K562 (cell line): ENCODE results near the gene ANXA9. TPM values are rescaled to one million over a fixed set of nuclear protein-coding genes. Genes with fewer than 3 reads are reported as not detected.
A peak's percentile ranks its signal among the peaks of the same experiment; 100 is the strongest.

Source experiments
- HDGF ChIP-seq: fragments of 450-650 bp; IDR thresholded peaks from 2 replicates; pipeline ENCODE4 v1.6.1; 2016
- NFRKB ChIP-seq: fragments of 450-650 bp; IDR thresholded peaks from 2 replicates; pipeline ENCODE4 v1.6.1; 2016; ENCODE audit warnings: low read depth
- SMARCB1 ChIP-seq: IDR thresholded peaks from 2 replicates; pipeline ENCODE4 v1.6.1; 2011; ENCODE audit warnings: improper control_type of control experiment, low read depth; ENCODE audit not compliant: insufficient read length
- TOE1 ChIP-seq, 2 experiments: fragments of 450-650 bp in 1 of 2; sonication (generic) in 1 of 2; formaldehyde crosslinking in 1 of 2; IDR thresholded peaks; 2 replicates each; pipeline versions ENCODE4 v1.7.1 to v1.8.0; 2016 to 2022; ENCODE audit warnings: borderline replicate concordance in 2 of 2, mild to moderate bottlenecking in 2 of 2, antibody characterized with exemption in 1 of 2, inconsistent platforms in 1 of 2, low read depth in 1 of 2, missing genetic modification reagents in 1 of 2, moderate library complexity in 1 of 2
- polyA plus RNA-seq, 8 experiments: library from polyadenylated mRNA; depleted of rRNA in 4 of 8; stranded (reverse) in 5 of 8; unstranded in 3 of 8; fragments of >200 nt; fragmentation: Nextera tagmentation in 2 of 8; fragmentation: Illumina TruSeq in 1 of 8; extraction: Ambion mirVana in 2 of 8; extraction: Trizol in 1 of 8; gene quantifications; 2 replicates each; pipeline versions ENCODE4 v1.2.1 to v1.2.3, GENCODE V29; 2011 to 2014; ENCODE audit warnings: inconsistent platforms in 1 of 8, missing spikeins in 1 of 8
- total RNA-seq, 7 experiments: library from RNA; depleted of rRNA in 6 of 7; stranded (reverse); fragments of >200 nt in 6 of 7; fragmentation: Illumina TruSeq in 2 of 7; extraction: Trizol in 2 of 7; gene quantifications; 2 replicates each; pipeline versions ENCODE4 v1.2.1 to v1.2.3, GENCODE V29; 2011 to 2021; ENCODE audit warnings: low replicate concordance in 1 of 7
- TF ChIP-seq, protein P1 (sequence below): sonication (generic); formaldehyde crosslinking; IDR thresholded peaks from 2 replicates; pipeline ENCODE4 v1.8.0; 2022; ENCODE audit warnings: missing genetic modification reagents, mild to moderate bottlenecking, borderline replicate concordance
- TF ChIP-seq, protein P2 (sequence below): fragments of 250-450 bp; sonication (Bioruptor Pico); IDR thresholded peaks from 2 replicates; pipeline ENCODE4 v1.5.0; 2021; ENCODE audit warnings: mild to moderate bottlenecking, moderate library complexity
- TF ChIP-seq, protein P3 (sequence below): fragments of 250-450 bp; sonication (Bioruptor Pico); IDR thresholded peaks from 2 replicates; pipeline ENCODE4 v1.8.0; 2022; ENCODE audit warnings: moderate library complexity, mild to moderate bottlenecking, inconsistent platforms
- TF ChIP-seq, protein P4 (sequence below): fragments of 250-450 bp; sonication (Bioruptor Pico); IDR thresholded peaks from 2 replicates; pipeline ENCODE4 v1.5.0; 2020; ENCODE audit warnings: mild to moderate bottlenecking
- TF ChIP-seq, protein P5 (sequence below): fragments of 450-650 bp; IDR thresholded peaks from 2 replicates; pipeline ENCODE4 v1.6.1; 2016; ENCODE audit warnings: antibody characterized with exemption
- TF ChIP-seq, protein P6 (sequence below): sonication (generic); formaldehyde crosslinking; IDR thresholded peaks from 2 replicates; pipeline ENCODE4 v1.5.0; 2020; ENCODE audit warnings: missing genetic modification reagents
- TF ChIP-seq, protein P7 (sequence below), 2 experiments: IDR thresholded peaks; 2 replicates each; pipeline ENCODE4 v1.6.1; 2012; ENCODE audit warnings: improper control_type of control experiment in 2 of 2, low read depth in 2 of 2, low read length in 2 of 2, borderline replicate concordance in 1 of 2

The ANXA9 gene
- total and polyA plus RNA-seq, 9 of the 15 experiments (the other 6 are each of a cell fraction or from before 2014, with no cell fraction given): 0.24 to 1.6 (median 0.57) TPM

DNA sequence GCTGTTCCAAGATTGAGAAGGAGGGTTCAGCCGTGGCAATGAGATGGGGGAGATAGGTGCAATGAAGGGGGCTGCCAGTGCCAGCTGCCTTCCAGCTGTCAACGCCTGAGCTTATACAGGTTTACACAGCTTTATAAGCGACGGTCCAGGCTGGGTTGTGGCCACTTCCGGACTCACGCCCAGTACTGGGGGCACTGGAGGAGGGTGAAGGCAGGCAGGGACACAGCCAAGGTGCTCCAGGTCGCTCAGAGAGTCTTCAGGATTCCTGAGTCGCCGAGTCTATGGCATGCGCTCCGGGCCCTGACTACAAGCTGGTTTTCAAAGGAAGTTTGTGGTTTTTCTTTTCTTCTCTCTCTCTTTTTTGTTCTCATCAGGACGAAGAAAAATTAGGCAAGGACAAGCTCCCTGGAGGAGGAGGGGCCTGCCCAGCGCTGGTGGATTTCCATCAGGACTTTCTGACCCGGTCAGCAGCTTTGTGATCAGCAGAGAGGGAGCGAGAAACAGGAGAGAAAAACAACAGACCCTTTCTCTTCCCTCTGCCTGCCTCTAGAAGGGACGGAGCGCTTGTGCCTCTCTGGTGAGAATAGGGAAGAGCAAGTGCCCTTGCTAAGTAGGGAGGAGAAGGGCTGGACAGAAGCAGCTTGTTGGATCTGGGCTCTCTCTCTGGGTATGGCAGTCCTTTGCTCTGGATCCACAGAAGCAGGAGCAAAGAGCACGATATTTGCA, 24.4 kb downstream of the ANXA9 start, which contains the start of gene MINDY1 (continued):
- TF ChIP-seq, protein P1, sequence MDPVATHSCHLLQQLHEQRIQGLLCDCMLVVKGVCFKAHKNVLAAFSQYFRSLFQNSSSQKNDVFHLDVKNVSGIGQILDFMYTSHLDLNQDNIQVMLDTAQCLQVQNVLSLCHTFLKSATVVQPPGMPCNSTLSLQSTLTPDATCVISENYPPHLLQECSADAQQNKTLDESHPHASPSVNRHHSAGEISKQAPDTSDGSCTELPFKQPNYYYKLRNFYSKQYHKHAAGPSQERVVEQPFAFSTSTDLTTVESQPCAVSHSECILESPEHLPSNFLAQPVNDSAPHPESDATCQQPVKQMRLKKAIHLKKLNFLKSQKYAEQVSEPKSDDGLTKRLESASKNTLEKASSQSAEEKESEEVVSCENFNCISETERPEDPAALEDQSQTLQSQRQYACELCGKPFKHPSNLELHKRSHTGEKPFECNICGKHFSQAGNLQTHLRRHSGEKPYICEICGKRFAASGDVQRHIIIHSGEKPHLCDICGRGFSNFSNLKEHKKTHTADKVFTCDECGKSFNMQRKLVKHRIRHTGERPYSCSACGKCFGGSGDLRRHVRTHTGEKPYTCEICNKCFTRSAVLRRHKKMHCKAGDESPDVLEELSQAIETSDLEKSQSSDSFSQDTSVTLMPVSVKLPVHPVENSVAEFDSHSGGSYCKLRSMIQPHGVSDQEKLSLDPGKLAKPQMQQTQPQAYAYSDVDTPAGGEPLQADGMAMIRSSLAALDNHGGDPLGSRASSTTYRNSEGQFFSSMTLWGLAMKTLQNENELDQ (CRISPR knock-in tag): no peak
- TF ChIP-seq, protein P2, sequence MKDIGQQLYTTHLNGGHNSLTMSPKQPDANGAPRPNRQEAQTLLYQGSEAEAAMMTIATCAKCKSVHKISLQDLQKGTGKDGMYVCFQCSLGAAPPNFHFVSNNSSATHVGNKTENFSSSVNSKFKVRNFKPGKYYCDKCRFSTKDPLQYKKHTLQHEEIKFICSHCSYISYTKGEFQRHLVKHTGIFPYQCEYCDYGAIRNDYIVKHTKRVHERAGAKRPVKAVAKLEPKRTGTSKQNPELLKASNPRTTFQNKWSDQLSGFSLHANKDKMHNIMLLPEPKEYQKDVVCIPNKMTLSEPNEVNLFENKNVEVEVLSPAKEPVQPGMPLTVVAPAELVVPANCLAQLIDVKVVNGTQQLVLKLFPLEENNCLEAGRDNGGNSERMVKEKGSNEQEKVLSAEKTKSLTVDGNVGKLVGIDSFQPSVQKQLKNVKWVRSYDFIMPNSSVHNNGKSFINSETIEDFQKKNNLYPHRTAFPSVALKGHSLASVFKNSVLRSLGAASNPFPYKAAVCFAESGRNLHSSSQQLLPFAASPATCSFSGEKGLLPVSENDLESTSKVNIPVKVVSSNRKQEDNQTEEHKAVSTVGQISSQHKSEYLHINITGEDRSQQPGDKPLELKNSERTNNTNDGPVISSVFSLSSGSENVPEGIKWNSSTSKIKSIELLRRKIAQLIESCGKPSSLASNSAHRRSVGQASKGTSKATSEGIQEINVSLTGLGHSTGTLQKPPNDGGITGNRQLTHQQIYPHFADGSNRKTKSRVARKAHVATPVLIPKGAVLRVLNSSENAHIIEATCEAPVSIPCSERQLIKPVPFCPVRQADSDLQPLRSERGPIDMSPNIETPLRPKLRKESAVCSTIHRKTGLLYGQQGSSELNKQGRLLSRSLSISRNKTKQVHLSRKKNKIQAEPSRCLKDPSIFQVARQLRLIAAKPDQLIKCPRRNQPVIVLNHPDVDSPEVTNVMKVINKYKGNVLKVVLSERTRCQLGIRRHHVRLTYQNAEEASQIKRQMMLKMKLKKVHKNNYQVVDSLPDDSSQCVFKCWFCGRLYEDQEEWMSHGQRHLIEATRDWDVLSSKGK: no peak
- TF ChIP-seq, protein P3, sequence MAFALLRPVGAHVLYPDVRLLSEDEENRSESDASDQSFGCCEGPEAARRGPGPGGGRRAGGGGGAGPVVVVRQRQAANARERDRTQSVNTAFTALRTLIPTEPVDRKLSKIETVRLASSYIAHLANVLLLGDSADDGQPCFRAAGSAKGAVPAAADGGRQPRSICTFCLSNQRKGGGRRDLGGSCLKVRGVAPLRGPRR (CRISPR knock-in tag): no peak
- TF ChIP-seq SMARCB1: no peak
- TF ChIP-seq, protein P4, sequence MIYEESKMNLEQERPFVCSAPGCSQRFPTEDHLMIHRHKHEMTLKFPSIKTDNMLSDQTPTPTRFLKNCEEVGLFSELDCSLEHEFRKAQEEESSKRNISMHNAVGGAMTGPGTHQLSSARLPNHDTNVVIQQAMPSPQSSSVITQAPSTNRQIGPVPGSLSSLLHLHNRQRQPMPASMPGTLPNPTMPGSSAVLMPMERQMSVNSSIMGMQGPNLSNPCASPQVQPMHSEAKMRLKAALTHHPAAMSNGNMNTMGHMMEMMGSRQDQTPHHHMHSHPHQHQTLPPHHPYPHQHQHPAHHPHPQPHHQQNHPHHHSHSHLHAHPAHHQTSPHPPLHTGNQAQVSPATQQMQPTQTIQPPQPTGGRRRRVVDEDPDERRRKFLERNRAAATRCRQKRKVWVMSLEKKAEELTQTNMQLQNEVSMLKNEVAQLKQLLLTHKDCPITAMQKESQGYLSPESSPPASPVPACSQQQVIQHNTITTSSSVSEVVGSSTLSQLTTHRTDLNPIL: no peak
- TF ChIP-seq HDGF: 0 out of 2 replicates have a peak, but pooled peaks have one; percentile 9
- TF ChIP-seq, protein P5, sequence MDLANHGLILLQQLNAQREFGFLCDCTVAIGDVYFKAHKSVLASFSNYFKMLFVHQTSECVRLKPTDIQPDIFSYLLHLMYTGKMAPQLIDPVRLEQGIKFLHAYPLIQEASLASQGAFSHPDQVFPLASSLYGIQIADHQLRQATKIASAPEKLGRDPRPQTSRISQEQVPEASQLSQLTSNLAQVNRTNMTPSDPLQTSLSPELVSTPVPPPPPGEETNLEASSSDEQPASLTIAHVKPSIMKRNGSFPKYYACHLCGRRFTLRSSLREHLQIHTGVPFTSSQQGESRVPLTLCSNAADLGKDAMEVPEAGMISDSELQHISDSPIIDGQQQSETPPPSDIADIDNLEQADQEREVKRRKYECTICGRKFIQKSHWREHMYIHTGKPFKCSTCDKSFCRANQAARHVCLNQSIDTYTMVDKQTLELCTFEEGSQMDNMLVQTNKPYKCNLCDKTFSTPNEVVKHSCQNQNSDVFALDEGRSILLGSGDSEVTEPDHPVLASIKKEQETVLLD: no peak
- TF ChIP-seq TOE1 (IDR thresholded peaks at IDR 0.05; ENCODE audit: borderline replicate concordance): no peak
- TF ChIP-seq TOE1 (CRISPR knock-in tag; IDR thresholded peaks at IDR 0.05; ENCODE audit: borderline replicate concordance, low read depth): no peak
- TF ChIP-seq, protein P6, sequence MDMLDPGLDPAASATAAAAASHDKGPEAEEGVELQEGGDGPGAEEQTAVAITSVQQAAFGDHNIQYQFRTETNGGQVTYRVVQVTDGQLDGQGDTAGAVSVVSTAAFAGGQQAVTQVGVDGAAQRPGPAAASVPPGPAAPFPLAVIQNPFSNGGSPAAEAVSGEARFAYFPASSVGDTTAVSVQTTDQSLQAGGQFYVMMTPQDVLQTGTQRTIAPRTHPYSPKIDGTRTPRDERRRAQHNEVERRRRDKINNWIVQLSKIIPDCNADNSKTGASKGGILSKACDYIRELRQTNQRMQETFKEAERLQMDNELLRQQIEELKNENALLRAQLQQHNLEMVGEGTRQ: no peak
- TF ChIP-seq, protein P7, sequence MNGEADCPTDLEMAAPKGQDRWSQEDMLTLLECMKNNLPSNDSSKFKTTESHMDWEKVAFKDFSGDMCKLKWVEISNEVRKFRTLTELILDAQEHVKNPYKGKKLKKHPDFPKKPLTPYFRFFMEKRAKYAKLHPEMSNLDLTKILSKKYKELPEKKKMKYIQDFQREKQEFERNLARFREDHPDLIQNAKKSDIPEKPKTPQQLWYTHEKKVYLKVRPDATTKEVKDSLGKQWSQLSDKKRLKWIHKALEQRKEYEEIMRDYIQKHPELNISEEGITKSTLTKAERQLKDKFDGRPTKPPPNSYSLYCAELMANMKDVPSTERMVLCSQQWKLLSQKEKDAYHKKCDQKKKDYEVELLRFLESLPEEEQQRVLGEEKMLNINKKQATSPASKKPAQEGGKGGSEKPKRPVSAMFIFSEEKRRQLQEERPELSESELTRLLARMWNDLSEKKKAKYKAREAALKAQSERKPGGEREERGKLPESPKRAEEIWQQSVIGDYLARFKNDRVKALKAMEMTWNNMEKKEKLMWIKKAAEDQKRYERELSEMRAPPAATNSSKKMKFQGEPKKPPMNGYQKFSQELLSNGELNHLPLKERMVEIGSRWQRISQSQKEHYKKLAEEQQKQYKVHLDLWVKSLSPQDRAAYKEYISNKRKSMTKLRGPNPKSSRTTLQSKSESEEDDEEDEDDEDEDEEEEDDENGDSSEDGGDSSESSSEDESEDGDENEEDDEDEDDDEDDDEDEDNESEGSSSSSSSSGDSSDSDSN (IDR thresholded peaks at IDR 0.05; ENCODE audit: borderline replicate concordance in 1 of 2, low read depth in 2 of 2, low read length in 2 of 2): 0 out of 4 replicates have a peak, but pooled peaks have one; percentile 23 to 68
- no peak for TF ChIP-seq NFRKB
